Measurements from ENCODE around the gene CADM4. TPM values are rescaled to one million over a fixed set of nuclear protein-coding genes. Genes with fewer than 3 reads are reported as not detected.

The CADM4 gene
- total and polyA plus RNA-seq, 10 of the 15 experiments (the other 5 are each of a cell fraction or from before 2014, with no cell fraction given) = 0.04 to 0.12 (median 0.08) TPM; not detected in 5

DNA sequence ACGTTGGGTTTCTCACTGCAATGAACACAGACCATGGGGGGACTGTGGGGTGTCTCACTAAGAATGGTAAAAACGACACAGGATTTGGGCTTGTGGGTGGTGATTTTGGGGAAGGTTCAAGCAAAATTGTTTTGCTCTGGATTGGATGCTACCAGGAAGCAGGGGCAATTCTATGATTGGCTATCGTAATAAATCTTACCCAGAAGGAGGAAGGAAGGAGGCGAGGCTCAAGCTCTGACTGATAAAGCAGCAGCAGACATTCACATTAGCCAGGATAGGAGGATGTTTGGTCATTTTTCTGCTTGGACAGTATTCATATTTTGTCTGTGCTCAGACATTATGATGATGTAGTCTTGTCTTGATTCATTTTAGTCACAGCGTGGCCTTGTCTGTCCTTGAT, 41.8 kb downstream of the CADM4 start:
- no peak for ATAC-seq
- Histone ChIP-seq H3K4me1 (ENCODE audit: control insufficient read depth, insufficient read depth, low read length) (peaks cover 7% of the 10 kb centered on the region; the same call in 1 of the 2 replicates), H3K4me2 (ENCODE audit: control insufficient read depth, insufficient read depth) (peak overlapping the region; percentile 86), H3K36me3 (ENCODE audit: control insufficient read depth in 2 of 2, insufficient read depth in 2 of 2, low read length in 1 of 2) (peaks cover 9 to 23% of the 10 kb centered on the region in 2 experiments; a peak in 3 of 4 replicates), H3K27me3 (replicated peaks in 1 of 2; ENCODE audit: control insufficient read depth in 2 of 2, insufficient read depth in 2 of 2, low read length in 1 of 2) (no peaks in the 10 kb centered on the region), H3K9ac (ENCODE audit: control insufficient read depth, insufficient read depth, low read length) (peak overlapping the region; percentile 32; the same call in 1 of the 2 replicates), H3K27ac (ENCODE audit: control insufficient read depth, insufficient read depth) (no peak overlapping the region; the same call in 1 of the 2 replicates), H3K79me2 (ENCODE audit: control insufficient read depth, insufficient read depth, low read length) (peaks cover 37% of the 10 kb centered on the region), H3K9me3 (replicated peaks; ENCODE audit: control insufficient read depth, insufficient read depth, low read length) (no peaks in the 10 kb centered on the region), H4K20me1 (ENCODE audit: control insufficient read depth, insufficient read depth) (no peaks in the 10 kb centered on the region), H2AFZ (ENCODE audit: control insufficient read depth, low read depth, low read length) (no peak overlapping the region), H3K4me3 (peak overlapping the region; percentile 80)
- intact Hi-C loops (cut with micrococcal nuclease; ENCODE audit: unreplicated experiment) = loop anchor here (2.0 kb wide), 1 partner anchor 65 kb away; the partner anchor contains the start of gene ZNF575
- 52% methylated on average over 5 of the region's 5 CpGs for WGBS (ENCODE audit: insufficient coverage, insufficient replicate concordance, low lambda C conversion rate, missing lambda C conversion rate)
- ChIA-PET RAD21 (ENCODE audit: unreplicated experiment) (interaction anchor here (0.9 to 4.8 kb wide), 4 partner anchors 18 to 212 kb away, joined by 3 to 92 read pairs (median 4); partner anchors contain the start of gene ZNF575), SMC1A (ENCODE audit: uncharacterized antibody, unreplicated experiment) (interaction anchor here (0.7 to 5.4 kb wide), 4 partner anchors 9 to 150 kb away, joined by 3 to 59 read pairs (median 20); no protein-coding TSS in a partner anchor), CTCF (interaction anchor here (1.0 to 6.6 kb wide), 6 partner anchors 23 to 212 kb away, joined by 3 to 169 read pairs (median 18); partner anchors contain the start of gene XRCC1), POLR2A (interaction anchor here (0.7 to 3.7 kb wide), 2 partner anchors 23 to 167 kb away, joined by 3 to 22 read pairs; partner anchors contain the start of genes PINLYP and XRCC1)
- no peak for FAIRE-seq
- no peak for TF ChIP-seq MTA3 (IDR thresholded peaks at IDR 0.05; ENCODE audit: borderline replicate concordance, low read length)
- TF ChIP-seq SRF (IDR thresholded peaks at IDR 0.05; ENCODE audit: low read depth in 2 of 2, low read length in 2 of 2) = no peak
- TF ChIP-seq, protein P1, sequence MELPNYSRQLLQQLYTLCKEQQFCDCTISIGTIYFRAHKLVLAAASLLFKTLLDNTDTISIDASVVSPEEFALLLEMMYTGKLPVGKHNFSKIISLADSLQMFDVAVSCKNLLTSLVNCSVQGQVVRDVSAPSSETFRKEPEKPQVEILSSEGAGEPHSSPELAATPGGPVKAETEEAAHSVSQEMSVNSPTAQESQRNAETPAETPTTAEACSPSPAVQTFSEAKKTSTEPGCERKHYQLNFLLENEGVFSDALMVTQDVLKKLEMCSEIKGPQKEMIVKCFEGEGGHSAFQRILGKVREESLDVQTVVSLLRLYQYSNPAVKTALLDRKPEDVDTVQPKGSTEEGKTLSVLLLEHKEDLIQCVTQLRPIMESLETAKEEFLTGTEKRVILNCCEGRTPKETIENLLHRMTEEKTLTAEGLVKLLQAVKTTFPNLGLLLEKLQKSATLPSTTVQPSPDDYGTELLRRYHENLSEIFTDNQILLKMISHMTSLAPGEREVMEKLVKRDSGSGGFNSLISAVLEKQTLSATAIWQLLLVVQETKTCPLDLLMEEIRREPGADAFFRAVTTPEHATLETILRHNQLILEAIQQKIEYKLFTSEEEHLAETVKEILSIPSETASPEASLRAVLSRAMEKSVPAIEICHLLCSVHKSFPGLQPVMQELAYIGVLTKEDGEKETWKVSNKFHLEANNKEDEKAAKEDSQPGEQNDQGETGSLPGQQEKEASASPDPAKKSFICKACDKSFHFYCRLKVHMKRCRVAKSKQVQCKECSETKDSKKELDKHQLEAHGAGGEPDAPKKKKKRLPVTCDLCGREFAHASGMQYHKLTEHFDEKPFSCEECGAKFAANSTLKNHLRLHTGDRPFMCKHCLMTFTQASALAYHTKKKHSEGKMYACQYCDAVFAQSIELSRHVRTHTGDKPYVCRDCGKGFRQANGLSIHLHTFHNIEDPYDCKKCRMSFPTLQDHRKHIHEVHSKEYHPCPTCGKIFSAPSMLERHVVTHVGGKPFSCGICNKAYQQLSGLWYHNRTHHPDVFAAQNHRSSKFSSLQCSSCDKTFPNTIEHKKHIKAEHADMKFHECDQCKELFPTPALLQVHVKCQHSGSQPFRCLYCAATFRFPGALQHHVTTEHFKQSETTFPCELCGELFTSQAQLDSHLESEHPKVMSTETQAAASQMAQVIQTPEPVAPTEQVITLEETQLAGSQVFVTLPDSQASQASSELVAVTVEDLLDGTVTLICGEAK (IDR thresholded peaks at IDR 0.05; ENCODE audit: borderline replicate concordance) = no peak
- TF ChIP-seq, protein P2, sequence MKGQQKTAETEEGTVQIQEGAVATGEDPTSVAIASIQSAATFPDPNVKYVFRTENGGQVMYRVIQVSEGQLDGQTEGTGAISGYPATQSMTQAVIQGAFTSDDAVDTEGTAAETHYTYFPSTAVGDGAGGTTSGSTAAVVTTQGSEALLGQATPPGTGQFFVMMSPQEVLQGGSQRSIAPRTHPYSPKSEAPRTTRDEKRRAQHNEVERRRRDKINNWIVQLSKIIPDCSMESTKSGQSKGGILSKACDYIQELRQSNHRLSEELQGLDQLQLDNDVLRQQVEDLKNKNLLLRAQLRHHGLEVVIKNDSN (IDR thresholded peaks at IDR 0.05; ENCODE audit: borderline replicate concordance, extremely low read length, insufficient read depth, low read depth, low read length) = no peak
- no peak for TF ChIP-seq IKZF2 (IDR thresholded peaks at IDR 0.05)
- no peak for TF ChIP-seq NR2F1 (conservative IDR thresholded peaks at IDR 0.05)
- BruUV-seq (replicated peaks) = no TSS peak
- no peak for DNase-seq (ENCODE audit: low read depth, low spot score)
- in situ Hi-C loops (cut with MboI) = no loop called here
